HAP-1 (cell line): Measurements from ENCODE around the gene GOLGA8T.
A peak's percentile ranks its signal among the peaks of the same experiment; 100 is the strongest.
"Not testable (repeated sequence)": the region's sequence is repeated elsewhere in the genome, so short reads cannot be mapped to it uniquely, and the experiment has no call there.

ENCODE experiments used
- DNase-seq, 2 experiments: peaks; one replicate each; pipeline ENCODE4 v3.0.0-alpha.2; 2016 to 2020; ENCODE audit warnings: low spot score in 2 of 2
- H3K27me3 ChIP-seq: fragments of 250-450 bp; sonication (Bioruptor Pico); 2 replicates; pipeline ENCODE4 v1.5.1; 2020; ENCODE audit warnings: low read depth, mild to moderate bottlenecking, moderate library complexity
- H3K36me3 ChIP-seq: fragments of 250-450 bp; sonication (Bioruptor Pico); replicated peaks from 2 replicates; pipeline ENCODE4 v1.5.1; 2020; ENCODE audit warnings: mild to moderate bottlenecking
- H3K4me1 ChIP-seq: fragments of 250-450 bp; sonication (Bioruptor Pico); 2 replicates; pipeline ENCODE4 v1.5.1; 2020; ENCODE audit warnings: mild to moderate bottlenecking
- H3K4me3 ChIP-seq: fragments of 250-450 bp; sonication (Bioruptor Pico); 2 replicates; pipeline ENCODE4 v1.5.1; 2020; ENCODE audit warnings: mild to moderate bottlenecking, moderate library complexity
- H3K9me3 ChIP-seq: fragments of 250-450 bp; sonication (Bioruptor Pico); 2 replicates; pipeline ENCODE4 v1.5.1; 2020; ENCODE audit warnings: mild to moderate bottlenecking, moderate library complexity
- in situ Hi-C: fragments of 300-500 bp; cut with MboI; formaldehyde crosslinking; loops from 3 replicates; pipeline ENCODE4 v1.14.3; 2020; ENCODE audit warnings: low sequenced_read_pairs, inconsistent platforms, mixed read lengths

The GOLGA8T gene, protein sequence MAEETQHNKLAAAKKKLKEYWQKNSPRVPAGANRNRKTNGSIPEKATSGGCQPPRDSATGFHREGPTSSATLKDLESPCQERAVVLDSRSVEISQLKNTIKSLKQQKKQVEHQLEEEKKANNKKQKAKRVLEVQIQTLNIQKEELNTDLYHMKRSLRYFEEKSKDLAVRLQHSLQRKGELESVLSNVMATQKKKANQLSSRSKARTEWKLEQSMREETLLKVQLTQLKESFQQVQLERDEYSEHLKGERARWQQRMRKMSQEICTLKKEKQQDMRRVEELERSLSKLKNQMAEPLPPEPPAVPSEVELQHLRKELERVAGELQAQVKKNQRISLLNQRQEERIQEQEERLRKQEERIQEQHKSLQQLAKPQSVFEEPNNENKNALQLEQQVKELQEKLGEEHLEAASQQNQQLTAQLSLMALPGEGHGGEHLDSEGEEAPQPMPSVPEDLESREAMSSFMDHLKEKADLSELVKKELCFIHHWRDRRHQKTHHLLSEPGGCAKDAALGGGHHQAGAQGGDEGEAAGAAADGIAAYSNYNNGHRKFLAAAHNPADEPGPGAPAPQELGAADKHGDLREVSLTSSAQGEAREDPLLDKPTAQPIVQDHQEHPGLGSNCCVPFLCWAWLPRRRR

DNA sequence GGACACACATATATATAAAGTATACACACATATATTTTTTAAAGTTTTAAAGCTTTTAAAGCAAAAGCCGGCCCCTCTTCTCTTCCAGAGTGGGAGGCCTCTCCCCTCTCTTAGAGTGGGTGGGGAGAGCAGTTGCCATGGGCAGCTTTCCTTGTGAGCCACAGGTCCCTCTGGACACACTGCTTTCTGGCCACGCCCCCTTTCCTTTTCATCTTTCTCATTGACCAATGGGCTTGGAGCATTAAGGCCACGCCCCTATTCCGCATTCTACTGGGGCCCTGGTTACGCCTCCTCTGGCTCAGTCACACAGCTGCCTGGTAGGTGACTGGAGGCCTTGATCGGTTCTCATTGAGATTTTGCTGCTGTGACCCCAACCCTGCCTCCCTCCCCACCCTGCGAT, at the start of gene GOLGA8T:
Gene GOLGA8T, plus strand, starts transcription at position 301 of the 400 bp plus-strand sequence. Its CDS starts 98 bp downstream, at position 399.
- H3K4me3 ChIP-seq, H3K9me3 ChIP-seq, in situ Hi-C loops, H3K4me1 ChIP-seq, DNase-seq, H3K36me3 ChIP-seq, H3K27me3 ChIP-seq: not testable (repeated sequence)

DNA sequence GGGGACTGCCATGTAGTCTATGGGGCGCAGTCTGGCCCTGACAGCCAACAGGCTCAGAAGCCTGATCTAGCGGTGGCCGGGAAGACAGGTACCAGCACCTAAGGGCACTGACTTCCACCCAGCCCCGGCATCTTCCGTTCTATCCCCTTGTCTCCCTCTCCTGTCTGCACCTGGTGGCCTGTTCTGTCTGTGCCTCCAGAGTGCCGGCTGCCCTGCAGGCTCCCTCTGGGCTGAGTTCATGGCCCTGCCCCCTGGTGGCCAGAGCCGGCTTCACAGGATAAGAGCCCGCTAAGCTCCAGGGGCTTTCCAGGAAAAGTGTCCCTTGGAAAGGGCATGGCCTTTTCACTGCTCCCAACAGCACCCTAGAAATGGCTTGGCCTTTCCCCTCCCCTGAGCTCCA, 37.0 kb upstream of the GOLGA8T start:
- H3K4me1 ChIP-seq, H3K9me3 ChIP-seq, H3K27me3 ChIP-seq, in situ Hi-C loops, H3K4me3 ChIP-seq, H3K36me3 ChIP-seq, DNase-seq: not testable (repeated sequence)

GRCh38 chr15:30102890-30103289, 32.0 kb upstream of the GOLGA8T start:
- H3K27me3 ChIP-seq, H3K4me1 ChIP-seq, H3K9me3 ChIP-seq, H3K36me3 ChIP-seq, DNase-seq, H3K4me3 ChIP-seq, in situ Hi-C loops: not testable (repeated sequence)

GRCh38 chr15:30103941-30104507, 30.8 kb upstream of the GOLGA8T start:
- H3K36me3 ChIP-seq, H3K27me3 ChIP-seq, in situ Hi-C loops, H3K9me3 ChIP-seq, H3K4me1 ChIP-seq, DNase-seq: not testable (repeated sequence)
- peak overlapping the region; percentile 22 for H3K4me3 ChIP-seq

- DNase-seq, H3K9me3 ChIP-seq, H3K4me1 ChIP-seq, H3K27me3 ChIP-seq, H3K36me3 ChIP-seq, in situ Hi-C loops, H3K4me3 ChIP-seq: not testable (repeated sequence)
Measured at GRCh38 chr15:30110591-30110990, 24.3 kb upstream of the GOLGA8T start.

GRCh38 chr15:30130066-30130465, 4.8 kb upstream of the GOLGA8T start:
- H3K4me1 ChIP-seq, H3K27me3 ChIP-seq, H3K9me3 ChIP-seq, H3K36me3 ChIP-seq, H3K4me3 ChIP-seq, in situ Hi-C loops: not testable (repeated sequence)
- DNase-seq: peak in 1 of 2 experiments; percentile 5

DNA sequence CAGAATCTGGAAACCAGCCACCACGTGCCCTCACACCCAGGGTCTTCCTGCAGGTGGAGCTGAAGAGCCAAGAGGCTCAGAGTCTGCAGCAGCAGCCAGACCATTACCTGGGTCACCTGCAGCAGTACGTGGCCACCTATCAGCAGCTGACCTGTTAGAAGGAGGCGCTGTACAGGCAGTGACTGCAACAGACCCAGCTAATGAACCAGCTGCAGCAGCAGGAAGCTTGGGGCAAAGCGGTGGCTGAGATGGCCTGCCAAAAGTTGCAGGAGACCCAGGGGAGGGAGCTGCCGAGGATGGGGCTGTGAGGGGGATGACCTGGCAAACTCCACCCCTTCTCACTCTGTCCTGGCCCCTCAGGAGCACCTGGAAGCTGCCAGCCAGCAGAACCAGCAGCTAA, 8.4 kb downstream of the GOLGA8T start:
- H3K36me3 ChIP-seq, DNase-seq, H3K4me1 ChIP-seq, H3K9me3 ChIP-seq, H3K4me3 ChIP-seq, in situ Hi-C loops, H3K27me3 ChIP-seq: not testable (repeated sequence)

DNA sequence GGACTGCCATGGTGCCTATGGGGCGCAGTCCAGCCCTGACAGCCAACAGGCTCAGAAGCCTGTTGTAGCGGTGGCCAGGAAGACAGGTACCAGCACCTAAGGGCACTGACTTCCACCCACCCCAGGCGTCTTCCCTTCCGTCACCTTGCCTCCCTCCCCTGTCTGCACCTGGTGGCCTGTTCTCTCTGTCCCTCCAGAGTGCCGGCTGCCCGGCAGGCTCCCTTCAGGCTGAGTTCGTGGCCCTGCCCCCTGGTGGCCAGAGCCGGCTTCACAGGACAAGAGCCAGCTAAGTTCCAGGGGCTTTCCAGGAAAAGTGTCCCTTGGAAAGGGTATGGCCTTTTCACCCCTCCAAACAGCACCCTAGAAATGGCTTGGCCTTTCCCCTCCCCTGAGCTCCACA, 15.0 kb downstream of the GOLGA8T start:
- DNase-seq, in situ Hi-C loops, H3K27me3 ChIP-seq, H3K4me3 ChIP-seq, H3K9me3 ChIP-seq, H3K4me1 ChIP-seq, H3K36me3 ChIP-seq: not testable (repeated sequence)

DNA sequence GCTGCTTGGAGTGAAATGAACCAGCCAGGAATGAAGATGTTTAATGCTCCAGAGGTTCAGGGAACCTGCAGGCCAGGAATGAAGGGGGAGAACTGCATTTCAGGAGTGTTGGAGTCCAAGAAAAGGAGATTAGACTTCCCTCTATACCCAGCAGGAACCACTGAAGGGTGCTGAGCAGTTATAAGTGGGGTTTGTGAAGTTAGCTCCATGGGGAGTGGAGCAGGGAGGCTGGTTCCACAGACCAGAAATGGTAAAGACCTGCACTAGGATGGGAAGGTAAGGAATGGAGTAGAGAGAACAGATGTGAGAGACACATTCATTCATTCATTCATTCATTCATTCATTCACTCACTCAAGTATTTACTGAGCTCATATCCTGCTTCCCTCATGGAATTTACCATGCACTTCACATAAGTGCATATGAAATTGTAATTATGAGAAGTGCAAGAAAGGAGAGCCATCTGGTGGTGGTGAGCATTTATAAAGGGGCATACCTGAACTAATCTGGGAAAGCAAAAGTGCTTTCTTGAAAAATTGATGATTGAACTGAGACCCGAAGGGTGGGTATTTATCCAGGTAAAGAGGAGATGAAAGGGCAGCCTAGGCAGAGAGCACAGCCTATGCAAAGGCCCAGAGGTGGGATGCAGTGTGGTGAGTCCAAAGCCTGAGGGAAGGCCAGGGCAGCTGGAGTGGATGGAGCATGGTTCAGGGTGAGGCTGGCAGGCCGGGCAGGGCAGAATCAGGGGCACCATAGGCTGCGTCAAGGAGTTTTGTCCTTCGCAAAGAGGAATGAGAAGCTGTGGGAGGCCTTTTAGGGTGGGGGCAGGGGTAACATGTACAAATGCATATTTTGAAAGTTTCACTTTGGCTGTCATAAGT, 27.9 kb downstream of the GOLGA8T start:
- DNase-seq, H3K4me1 ChIP-seq, H3K36me3 ChIP-seq, H3K4me3 ChIP-seq, in situ Hi-C loops, H3K9me3 ChIP-seq, H3K27me3 ChIP-seq: not testable (repeated sequence)

DNA sequence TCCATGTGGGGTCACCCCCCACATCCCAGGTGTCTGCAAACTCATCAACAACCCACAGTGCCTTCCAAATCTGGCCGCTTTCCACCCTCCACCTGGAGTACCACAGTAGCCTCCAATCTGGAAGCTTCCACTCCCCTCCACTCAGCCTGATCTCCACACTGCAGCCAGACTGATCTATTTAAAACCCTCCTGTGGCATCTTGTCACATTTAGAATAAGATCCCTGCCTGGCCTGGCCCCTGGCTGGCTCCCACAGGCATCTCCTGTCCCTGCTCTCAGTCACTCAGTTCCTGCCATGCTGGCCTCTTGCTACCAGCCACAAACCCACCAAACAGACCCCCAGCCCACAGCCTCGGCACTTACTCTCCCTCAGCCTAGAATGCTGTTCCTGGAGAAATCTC, 28.9 kb downstream of the GOLGA8T start:
- H3K9me3 ChIP-seq, DNase-seq, H3K27me3 ChIP-seq, H3K4me1 ChIP-seq, H3K36me3 ChIP-seq, in situ Hi-C loops, H3K4me3 ChIP-seq: not testable (repeated sequence)

GRCh38 chr15:30164257-30164656, 29.4 kb downstream of the GOLGA8T start:
- H3K4me3 ChIP-seq, in situ Hi-C loops, H3K27me3 ChIP-seq, DNase-seq, H3K36me3 ChIP-seq, H3K4me1 ChIP-seq, H3K9me3 ChIP-seq: not testable (repeated sequence)

DNA sequence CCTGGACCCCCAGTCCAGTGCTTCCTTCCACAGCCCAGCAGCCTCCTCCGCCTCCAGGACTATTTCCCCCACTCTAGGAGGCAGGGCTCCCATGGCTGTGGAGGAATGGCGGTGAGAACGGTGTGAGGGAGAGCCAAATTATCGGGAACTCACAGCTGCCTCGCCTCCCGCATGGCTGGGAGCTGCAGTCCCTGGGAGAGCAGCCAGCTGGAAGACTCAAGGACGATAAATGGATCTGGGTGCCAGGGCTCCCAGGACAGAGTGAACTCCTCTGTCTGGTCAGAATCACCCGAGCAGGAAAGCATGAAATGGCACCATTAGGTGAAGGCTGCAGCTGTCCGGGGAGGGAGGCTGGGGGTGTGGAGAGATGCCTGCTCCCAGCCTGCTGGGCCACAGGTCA, 32.6 kb downstream of the GOLGA8T start:
- H3K9me3 ChIP-seq, H3K4me1 ChIP-seq, H3K4me3 ChIP-seq, in situ Hi-C loops, DNase-seq, H3K27me3 ChIP-seq, H3K36me3 ChIP-seq: not testable (repeated sequence)

- H3K4me1 ChIP-seq, DNase-seq, H3K4me3 ChIP-seq, H3K27me3 ChIP-seq, in situ Hi-C loops, H3K9me3 ChIP-seq, H3K36me3 ChIP-seq: not testable (repeated sequence)
Measured at GRCh38 chr15:30167886-30168285, 33.0 kb downstream of the GOLGA8T start.

GRCh38 chr15:30171452-30171851, 36.6 kb downstream of the GOLGA8T start:
- H3K36me3 ChIP-seq, H3K27me3 ChIP-seq, in situ Hi-C loops, H3K9me3 ChIP-seq, H3K4me1 ChIP-seq, DNase-seq, H3K4me3 ChIP-seq: not testable (repeated sequence)
